Right ventricle myocardium superior (tissue), 1 donor: ENCODE measurements around the gene COMTD1. TPM values are rescaled to one million over a fixed set of nuclear protein-coding genes. Genes with fewer than 3 reads are reported as not detected.

Source experiments
- total RNA-seq: library from RNA; stranded (reverse); fragmentation: NEBNext Ultra II Directional; extraction: Animal tissue kit (Norgen Biotek cat#: 25700); gene quantifications from one replicate; pipeline ENCODE4 v1.2.1, GENCODE V29; 2021
- donor health status: DM: no; HTN: yes; CAD: no; lungs with severe emphysema.

The COMTD1 gene
- total RNA-seq, 1 donor from 2014 or later: 34.0 TPM

Other genes with a start within 250 kb of the COMTD1 start
- 23.3 TPM for gene SAMD8, start 124.3 kb downstream of the COMTD1 start, total RNA-seq
- gene VDAC2, start 25.2 kb downstream of the COMTD1 start, total RNA-seq: 486 TPM
- 6.8 TPM for gene ZNF503, start 165.8 kb upstream of the COMTD1 start, total RNA-seq
- 26.3 TPM for gene LRMDA, start 195.7 kb upstream of the COMTD1 start, total RNA-seq